Activated CD8-positive, alpha-beta memory T cell treated with anti-CD3 and anti-CD28 coated beads for 48 hours (primary cell): Measurements from ENCODE around the gene UBE3B.

Experiments
- DNase-seq, 3 experiments: peaks; one replicate each; pipeline ENCODE4 v3.0.0-alpha.2; 2020; ENCODE audit warnings: low read depth in 2 of 3, low spot score in 2 of 3

The UBE3B gene

DNA sequence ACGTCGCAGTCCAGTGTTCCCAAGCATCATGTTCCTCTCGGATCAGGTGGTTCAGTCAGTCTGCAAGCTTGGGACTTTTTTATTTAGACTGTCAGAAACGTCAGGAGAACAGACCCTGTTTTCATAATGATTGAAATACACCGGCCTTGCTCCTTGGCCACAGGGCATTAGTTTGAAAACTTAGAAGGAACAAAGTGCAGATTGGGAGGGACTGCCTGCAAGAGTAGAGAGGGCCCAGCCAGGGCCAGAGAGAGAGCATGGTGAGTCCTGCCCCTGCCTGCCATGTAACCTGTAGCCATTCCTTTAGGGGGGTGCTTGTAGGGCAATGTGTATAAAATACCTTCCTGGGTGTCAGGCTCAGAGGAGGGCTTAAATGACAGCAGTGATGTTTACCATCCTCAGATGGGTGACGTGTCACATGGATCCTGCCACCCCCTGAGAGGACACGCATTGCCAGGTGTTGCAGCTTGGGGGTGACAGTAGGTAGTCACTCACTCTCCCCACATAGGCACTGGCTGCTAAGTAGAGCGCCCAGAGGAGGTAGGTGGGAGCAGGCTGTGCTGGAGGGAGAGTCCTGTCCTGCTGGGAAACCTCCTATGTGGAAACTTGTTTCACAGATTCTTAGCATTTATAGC lies 50.2 kb downstream of the UBE3B start:
- no peak for DNase-seq

DNA sequence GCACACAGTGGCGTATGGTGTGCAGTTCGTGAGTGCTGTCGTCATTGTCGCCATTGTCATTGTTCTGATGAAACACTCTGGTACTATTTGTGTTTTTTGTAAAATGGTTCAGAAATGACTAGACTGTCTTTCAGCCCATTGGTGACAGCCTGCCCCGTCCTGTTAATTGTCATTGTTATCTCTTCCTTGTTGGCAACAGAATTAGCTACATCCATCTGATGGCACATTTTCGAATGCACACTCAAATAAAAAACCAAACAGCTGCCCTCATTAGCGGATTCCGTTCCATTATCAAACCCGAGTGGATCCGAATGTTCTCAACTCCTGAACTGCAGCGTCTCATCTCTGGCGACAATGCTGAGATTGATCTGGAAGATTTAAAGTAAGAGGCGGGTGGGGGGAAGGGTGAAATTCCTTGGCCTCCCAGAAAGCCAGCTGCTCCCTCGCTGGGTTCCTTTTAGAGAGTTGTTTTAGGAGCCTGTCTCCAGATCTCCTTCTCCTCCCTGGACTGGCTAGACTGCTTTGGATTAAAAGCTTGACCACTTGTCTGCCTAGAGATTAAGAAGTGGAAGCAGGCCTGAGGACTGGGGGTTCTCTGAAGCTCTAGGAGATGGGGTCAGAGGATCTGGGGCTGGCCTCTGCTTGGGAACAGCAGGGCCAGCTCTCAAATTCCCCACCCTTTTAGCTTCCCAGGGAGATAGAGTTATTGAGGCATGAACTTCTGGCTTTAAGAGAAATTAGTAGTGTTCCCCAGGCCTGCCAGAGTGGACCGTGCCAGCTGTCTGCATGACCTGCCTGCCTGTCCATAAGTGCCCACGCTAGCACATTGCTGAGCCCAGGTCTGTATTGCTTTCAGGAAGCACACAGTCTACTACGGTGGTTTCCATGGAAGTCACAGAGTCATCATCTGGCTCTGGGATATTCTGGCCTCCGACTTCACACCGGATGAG lies 52.5 kb downstream of the UBE3B start:
- DNase-seq = no peak

DNA sequence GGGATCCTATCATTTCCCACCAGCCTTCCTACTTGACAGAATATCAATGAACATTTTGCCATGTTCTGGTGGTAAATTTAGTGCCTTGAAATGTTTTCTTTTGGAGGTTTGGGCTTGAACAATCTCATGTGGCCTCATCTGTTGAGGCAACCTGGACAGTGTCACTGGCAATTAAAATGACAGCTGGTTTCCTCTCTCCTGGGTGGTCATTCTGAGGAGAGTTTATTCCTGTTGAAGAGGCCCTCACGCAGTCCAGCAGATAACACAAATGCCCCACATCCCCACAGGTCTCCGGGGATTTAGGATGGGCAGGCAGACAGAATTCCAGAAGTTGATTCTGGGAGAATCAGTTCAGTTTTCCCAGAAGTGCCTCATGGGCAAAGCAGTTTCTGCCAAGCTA lies 54.0 kb downstream of the UBE3B start:
- no peak for DNase-seq

DNA sequence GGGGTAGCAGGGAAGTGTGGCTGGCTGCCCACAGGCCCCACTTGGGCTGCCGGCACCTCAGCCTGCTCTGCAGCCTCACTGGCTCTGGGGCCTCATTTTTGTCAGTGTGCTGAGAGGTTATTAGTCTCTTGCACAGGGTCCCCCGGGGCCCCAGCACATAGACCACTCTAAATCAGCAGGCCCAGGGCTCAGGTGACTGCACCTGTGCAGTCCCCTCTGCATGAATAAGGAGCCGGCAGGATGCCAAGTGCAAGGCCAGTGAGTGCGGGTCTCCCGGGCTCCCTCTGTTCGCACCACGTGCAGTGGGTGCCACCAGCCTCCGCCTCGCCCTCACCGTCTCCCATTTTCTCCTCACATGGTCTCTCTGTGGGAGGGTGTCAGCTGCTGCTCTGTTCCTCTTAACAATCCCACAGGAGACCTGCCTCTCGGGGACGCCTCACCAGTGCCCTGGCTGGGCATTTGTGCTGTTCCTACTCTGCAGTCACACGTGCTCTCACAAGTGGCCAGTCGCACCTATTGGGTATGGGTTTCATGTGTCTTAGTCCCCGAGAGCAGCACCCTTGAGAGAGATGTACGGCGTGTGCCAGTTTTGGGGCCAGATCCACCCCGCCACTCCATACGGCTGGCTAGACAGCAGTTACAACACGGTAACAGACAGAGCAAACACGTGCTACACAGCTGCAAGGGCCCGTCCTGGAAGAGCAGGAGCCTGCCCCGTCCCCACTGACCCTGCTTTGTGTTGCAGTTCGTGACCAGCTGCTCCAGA lies 55.5 kb downstream of the UBE3B start:
- DNase-seq = no peak

DNA sequence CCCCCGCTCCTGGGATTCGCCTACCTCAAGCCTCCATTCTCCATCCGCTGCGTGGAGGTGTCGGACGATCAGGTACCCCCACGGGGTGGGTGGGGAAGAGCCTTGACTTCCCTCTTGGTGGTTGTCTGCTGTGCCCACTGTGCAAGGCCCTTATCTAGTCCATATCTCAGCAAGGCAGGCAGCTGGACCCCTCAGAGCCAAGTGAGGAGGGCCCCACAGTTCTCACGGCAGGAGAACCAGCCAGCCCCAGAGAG lies 56.0 kb downstream of the UBE3B start:
- no peak for DNase-seq

DNA sequence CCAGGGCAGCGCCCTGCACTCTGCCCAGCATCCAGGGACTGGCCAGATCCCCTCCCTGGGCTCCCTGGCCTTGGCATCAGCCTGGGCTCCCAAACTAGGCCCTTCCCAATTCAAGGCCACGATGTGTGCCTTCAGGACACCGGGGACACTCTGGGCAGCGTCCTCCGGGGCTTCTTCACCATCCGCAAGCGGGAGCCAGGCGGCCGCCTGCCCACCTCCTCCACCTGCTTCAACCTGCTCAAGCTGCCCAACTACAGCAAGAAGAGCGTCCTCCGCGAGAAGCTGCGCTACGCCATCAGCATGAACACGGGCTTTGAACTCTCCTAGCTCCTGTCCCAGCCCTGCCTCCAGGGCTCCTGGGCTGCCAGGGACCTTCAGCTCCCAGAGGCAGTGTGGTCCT lies 57.0 kb downstream of the UBE3B start:
- DNase-seq = no peak

DNA sequence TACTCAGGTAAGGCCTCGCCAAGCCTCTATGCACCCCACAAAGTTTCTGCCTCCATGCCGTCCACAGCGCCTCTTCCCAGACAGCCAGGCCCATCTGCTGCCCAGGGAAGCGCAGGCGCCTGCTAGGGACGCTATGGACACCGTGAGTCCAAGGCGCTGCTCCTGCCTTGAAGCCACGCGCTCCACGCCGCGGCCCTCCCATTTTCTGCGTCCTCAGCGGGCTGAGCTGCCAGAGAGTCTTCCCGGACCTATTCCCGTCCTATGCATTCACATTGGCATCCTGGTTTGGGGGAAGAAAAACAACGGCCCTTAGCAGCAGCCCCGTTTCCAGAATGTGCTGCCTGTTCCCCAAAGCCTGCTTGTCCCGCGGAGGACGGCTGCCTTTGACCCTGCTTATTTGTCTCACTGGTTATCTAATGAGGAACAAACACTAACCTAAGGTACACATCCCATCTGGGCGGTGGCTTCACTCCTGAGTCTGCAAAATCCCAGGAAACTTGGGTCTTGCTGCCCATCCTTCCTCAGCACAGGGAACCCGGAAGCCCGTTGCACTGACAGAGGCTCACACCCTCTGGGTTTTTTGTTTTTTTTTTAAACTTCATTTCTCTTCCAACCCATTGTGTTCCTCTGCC lies 57.9 kb downstream of the UBE3B start:
- DNase-seq = no peak

DNA sequence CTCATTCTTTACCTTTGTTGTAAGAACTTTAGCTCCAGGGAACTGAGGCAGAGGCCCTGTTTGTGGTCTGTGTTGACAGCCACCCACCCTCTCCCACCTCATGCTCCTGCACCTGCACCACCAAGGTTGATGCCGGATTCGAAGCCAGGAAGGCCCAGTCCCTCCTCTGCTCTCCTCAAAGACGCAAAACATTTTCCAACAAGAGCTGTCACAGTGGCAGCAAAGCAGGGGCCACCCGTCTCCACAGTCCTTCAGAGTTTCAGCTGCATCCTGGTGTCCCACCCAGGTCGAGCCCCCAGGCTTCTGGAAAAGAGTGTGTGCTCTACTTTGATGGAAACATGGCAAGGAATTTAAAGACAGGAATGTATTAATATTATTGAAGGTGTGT lies 58.4 kb downstream of the UBE3B start:
- no peak for DNase-seq

DNA sequence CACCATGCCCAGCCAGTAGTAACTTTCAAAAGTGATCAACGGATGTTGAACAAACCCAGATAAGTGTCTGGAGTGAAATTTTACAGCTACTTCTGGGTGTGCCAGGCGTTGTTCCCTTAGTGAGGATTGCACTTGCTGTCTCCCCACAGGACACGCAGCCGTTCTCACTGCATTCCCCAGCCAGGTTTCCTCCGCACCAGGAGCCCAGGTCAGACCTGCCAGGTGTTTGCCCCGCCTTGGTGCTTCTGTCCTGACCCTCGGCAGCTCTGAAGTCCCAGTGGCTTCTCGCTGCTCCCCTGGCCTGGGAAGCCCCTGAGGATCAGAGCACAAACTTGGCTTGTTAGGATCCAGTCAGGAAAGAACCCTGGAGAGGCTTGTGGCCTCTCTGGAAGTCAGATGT lies 59.7 kb downstream of the UBE3B start:
- DNase-seq = no peak

DNA sequence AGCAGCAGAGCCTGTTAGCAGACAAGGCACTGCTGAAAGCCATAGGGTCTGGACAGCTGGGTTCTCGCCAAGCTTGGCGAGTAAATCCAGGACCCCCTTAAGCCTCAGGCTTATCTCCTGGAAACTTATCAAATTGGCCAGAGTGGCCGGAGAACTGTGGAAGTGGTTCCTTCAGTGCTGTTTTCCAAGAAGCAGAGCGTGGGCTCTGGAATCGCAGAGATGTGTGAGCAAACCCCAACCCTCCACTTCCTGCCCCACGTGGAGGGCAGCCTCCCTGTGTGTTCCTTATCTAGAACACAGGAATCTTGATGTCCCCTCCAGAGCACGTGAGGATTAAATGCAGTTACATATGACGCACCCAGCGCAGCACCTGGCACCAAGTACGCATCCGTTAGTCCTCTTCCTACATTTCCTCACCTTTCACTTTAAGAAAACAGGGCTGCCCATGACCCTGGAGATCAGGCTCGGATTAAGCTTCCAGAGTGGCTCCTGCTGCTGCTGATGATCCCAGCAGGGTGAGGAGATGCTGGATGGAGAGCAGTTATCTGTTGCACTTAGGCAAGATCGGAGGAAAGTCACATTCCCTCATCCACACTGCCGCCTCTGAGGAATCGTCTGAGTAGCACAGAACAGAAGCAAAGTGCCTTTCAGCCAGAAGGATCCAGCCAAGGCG lies 60.9 kb downstream of the UBE3B start:
- DNase-seq = no peak

DNA sequence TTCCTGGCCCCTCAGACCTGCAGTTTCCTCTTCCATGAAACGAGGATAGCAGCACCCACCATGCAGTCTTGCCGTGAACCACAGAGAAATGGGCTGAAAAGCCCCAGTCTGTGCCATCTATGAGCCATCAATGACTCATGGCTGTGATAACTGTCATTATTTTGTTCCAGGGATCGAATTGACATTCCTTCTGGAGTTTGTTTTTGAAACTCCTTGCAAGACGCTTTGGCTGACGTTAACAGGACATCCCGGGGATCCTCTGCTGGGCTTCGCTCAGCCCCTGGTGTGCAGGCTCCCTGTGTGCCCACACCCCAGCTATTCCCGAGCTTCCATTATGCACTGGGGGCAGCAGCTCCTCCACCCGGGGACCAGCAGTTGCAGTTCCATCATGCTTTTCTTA lies 62.1 kb downstream of the UBE3B start:
- DNase-seq = no peak

DNA sequence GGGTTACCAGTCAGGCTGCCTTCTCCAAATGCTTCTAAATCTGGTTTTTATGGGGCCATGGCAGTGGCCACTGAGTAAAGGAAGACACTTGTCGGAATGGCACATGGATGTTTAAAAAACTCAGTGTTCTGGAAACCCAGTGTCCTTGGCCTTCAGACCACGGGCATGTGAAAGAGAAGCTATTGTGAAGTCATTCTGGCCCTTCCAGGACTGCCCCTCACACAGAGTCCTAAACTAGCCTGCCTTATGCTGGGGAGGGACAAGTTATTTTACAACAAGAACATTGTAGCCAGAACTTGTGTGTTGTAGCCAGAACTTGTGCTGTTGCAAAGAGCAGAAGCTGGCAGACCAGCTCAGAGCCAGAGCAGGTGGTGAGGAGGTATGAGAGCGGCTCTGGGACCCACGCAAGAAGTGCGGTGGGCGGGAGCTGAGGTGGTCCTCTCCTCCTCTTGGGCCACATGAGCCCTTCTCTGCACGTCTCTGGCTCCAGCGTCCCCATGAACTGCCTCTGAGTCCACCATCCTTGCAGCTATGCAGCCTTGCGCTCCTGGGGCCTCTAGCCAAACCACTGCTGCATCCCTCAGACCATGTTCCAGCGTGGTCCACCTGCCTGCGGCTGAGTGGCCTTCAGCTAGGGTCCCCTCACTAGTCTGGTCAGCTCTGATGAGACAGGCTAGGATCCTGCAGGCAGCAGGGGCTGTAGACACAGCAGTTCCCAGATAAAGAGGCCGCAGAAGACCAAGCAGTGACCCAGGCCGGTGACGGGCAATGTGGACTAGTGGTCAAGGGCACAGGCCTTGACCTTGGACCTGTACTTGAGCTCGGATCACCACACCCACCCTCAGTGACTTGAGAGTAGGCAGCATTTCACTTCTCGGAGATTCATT lies 63.3 kb downstream of the UBE3B start:
- no peak for DNase-seq

DNA sequence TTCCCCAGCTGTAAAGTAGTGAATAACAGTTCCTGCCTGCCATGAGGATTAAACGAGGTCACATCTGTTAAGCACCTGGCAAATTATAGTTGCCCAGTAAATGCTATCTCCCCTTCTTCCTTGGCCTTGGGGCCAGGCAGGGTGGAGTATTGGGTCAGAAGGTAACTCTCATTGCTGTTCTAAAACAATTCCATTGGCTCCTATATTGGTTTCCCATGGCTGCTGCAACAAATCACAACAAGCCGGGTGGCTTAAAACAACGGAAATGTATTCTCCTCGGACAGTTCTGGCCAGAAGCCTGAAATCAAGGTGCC lies 63.9 kb downstream of the UBE3B start:
- no peak for DNase-seq

DNA sequence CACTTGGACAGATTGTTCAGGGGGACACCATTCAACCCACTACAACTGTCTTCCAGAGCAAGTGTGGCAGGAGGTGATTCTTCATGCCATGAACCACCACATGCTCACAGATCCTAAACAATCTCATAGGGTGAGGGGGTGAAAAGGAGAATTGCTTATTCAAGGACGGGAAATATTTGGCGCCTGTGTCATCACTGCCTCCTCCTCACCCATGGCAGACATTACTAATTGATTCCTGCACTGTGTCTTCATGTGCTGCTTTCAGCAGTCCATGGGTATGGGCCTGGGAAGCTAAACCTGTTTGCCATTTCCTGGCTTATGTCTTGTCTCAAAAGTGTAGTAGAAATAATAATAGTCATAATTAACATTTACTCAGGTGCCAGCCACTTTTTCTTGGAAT lies 64.6 kb downstream of the UBE3B start:
- no peak for DNase-seq

DNA sequence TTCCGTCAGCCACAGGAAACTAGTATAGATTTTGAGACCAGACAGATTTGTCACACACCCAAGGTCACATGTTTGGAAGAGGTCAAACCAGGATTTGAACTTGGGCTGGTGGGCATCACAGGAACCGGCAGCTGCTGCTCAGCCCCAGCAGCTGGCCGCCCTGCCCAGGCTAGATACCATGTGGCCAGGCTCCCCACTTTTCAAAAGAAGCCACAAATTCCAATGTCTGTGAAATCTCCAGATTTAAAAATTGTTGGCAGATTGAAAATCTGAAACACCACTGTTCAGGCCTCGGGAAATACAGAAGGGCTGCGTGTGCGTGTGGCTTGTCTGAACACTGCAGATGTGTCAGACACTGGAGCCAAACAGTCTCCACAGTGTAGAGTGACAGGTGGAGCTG lies 65.4 kb downstream of the UBE3B start:
- no peak for DNase-seq

DNA sequence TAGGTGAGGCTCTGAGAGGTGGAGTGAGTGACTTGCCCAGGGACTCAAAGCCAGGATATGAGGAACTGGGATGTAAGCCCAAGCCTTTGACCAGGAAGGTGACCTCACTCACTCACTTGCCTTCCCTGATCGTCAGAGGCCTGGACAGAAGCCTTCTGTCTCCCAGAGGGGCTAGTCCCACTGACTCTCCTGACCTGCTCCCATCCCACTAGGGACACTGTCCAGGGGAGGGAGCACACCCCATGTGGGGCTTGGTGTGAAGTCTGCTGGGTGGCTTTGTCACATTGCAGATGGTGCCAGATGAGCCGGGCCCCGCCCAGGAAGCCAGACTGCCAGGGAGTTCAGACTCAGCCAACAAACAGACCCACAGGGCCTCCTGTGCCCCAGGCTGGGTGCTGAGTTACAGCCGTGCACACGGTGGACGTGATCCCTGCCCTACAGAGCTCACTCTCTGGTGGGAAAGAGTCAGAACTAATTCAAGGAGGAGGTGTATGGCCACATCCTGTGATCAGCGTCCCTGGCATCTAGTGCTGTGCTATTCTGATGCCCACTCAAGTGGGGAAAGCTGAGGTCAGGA lies 67.6 kb downstream of the UBE3B start:
- no peak for DNase-seq

DNA sequence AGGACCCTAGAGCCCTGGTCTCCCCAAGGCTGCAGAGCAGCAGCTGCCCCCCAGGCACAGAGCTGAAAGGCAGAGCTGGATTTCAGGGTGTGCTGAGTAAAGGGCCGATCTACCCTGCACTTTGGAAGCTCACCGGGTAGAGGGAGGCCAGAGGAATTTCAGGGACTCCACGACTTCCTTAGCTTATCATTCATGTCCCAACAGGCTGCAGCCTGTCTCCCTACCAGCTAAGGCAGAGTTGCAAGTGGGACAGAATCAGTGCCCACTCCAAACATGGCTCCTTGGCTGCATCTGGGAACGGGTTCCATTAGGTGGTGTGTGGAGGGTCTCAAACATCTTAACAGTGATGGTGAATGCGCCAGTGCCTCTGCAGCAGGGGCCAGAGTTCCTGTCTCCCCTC lies 68.4 kb downstream of the UBE3B start:
- no peak for DNase-seq

DNA sequence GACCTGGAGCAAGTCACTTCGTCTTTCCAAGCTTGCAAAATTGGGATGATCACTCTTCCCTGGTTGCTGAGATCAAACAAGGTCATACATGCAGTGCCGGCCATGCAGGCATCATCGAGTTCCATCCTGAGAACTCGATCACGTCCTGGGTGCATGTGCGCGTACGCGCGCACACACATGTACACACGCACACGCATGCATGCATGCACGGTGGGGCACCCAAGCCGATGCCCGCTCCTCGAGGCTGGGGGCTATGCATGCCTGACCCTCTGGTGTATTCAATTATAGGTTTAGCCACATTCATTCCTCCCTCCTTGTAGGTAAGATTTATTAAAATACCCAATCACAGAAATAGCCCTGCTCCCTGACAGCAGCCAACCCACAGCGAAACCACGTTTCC lies 69.9 kb downstream of the UBE3B start:
- no peak for DNase-seq

DNA sequence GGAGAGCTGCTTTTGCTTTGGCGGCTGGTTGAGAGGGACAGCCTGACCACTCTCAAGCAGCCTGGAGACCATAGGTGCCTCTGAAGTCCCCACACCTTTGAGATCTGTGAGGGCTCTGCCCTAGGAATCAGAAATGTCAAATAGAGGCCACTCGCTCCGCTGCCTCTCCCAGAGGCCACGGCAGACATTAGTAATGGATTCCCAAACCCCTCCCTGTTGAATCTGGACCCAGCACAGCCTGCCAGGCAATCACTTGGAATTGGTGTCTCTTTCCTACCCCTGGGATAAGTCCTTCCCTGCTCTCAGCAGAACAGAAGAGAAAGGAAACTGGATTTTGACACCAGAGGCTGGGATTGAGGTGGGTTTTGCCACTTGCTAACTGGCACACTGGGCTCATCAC lies 70.8 kb downstream of the UBE3B start:
- no peak for DNase-seq

DNA sequence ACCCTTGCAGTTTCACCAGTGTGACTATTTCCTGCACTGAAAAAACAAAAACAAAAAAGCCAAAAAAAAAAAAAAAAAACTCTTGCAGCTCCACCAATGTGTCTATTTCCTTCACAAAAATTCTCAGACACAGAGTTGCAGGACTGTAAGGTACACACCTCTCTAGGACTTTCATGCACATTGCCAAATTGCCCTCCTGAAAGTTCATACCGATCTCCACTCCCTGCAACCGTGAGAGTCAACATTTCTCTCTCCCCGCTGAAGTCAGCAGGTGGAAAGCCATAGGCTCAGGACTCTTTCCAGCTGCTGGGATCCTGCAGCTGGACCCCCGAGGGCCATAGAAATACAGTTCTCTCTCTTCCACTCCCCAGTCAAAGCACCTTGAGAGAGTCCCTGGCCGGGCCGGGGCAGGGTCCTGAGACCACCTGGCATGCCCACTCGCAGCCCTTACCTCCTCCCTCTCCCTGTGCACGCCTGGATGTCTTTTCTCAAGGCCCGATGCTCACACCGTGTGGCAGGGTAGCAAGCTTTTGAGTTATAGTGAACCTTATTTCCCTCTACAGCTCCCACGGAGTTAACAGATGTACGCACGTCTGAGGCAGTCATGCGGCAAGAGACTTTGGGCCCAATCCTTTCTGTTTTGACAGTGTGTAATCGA lies 72.3 kb downstream of the UBE3B start:
- no peak for DNase-seq
